ENCODE results near the gene DEDD.

Gene DEDD

GRCh38 chr1:161072751-161073449, 59.6 kb downstream of the DEDD start:
- in situ Hi-C loops (cut with MboI; ENCODE audit: low pct_unique_long_range_greater_than_20kb, low sequenced_read_pairs, unreplicated experiment) = no loop called here
- DNase-seq (ENCODE audit: low spot score) = no peak
- TF ChIP-seq CTCF (IDR thresholded peaks at IDR 0.05; ENCODE audit: extremely low read depth, insufficient read depth, missing control alignments) = no peak

GRCh38 chr1:161071886-161072371, 60.5 kb downstream of the DEDD start:
- peak; percentile 76 for TF ChIP-seq CTCF (IDR thresholded peaks at IDR 0.05; ENCODE audit: extremely low read depth, insufficient read depth, missing control alignments)
- peak; percentile 77 for DNase-seq (ENCODE audit: low spot score)
- in situ Hi-C loops (cut with MboI; ENCODE audit: low pct_unique_long_range_greater_than_20kb, low sequenced_read_pairs, unreplicated experiment) = no loop called here
